HT-29 (cell line): ENCODE measurements around the gene DOCK4. TPM values are rescaled to one million over a fixed set of nuclear protein-coding genes. Genes with fewer than 3 reads are reported as not detected.

ENCODE experiments used
- DNase-seq: peaks from one replicate; pipeline ENCODE4 v3.0.0-alpha.2; 2015; ENCODE audit warnings: low spot score
- total RNA-seq: library from RNA; depleted of rRNA; stranded (reverse); fragments of >200 nt; shearing (Covaris generic); gene quantifications from 2 replicates; pipeline ENCODE4 v1.2.3, GENCODE V29; 2014

Gene DOCK4
- total RNA-seq, 1 experiment from 2014 or later, result 4.9 TPM

DNA sequence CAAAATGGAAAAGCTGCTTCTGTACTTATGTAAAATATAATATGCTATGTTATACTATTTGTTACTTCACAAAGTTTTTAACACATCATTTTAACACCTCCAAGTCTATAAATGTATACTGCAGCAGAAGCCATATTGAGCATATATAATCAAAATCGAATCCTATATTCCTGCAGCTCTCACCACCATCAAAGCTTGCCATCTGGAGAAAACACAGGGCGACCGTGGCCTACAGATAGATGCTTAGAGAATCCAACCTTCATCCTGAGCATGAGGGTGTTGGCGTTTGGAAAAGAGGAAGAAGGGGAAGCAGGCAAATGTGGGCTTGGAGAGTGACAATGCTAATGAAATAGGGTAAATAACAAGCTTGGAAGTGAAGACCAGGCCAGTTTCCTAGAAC lies 385.2 kb downstream of the DOCK4 start:
- DNase-seq, result no peak

DNA sequence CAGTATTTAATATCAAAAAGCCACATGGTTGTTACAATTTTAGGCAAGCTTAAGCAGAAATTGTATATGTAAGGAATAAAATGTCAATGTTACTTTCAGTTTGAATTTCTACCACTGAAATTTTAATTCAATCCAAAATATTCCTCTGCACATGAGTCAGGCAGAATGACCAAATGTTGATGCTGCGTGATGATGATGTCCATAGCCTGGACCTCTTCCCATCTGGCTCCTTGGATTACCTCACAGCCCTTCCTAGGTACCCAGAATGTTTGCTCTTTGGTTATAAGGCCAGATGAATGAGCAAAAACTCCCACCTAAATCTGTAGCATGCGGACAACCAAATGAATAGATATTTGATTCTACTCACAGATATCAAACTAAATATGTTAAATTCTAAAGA lies 385.6 kb downstream of the DOCK4 start:
- no peak for DNase-seq

DNA sequence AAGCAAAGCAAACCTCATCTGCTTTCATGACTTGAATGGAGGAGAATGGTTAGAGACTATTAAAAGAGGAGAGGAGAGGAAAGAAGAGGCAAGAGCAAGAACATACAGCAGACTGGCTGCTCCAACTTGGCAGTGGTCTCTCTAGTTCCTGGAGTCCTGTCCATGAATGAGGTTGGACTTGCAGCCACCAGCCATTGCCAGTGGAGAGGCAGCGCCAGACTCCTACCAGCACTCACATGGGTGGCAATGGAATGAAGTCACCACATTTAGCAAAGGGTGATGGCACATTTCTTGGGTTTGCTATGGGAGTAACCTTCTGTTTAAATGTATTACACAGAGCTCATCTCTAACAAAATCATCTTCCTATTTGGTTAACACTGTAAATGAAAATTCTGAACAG lies 386.1 kb downstream of the DOCK4 start:
- no peak for DNase-seq

DNA sequence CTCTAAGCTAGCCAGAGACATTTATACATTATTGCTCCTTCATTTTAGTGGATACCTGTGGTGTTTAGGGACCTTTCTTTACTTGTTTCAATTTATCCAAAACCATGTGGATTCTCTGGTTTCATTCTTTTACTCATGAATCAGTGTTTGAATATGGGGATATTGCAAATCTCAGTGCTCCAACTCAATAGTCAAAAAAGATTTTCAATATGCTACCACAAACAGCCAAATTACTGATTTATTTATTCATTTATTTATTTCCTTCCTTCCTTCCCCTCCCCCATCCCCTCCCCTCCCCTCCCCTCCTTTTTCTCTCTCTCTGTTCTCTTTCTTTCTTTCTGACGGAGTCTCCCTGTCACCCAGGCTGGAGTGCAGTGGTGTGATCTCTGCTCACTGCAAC lies 390.8 kb downstream of the DOCK4 start:
- DNase-seq, result no peak

DNA sequence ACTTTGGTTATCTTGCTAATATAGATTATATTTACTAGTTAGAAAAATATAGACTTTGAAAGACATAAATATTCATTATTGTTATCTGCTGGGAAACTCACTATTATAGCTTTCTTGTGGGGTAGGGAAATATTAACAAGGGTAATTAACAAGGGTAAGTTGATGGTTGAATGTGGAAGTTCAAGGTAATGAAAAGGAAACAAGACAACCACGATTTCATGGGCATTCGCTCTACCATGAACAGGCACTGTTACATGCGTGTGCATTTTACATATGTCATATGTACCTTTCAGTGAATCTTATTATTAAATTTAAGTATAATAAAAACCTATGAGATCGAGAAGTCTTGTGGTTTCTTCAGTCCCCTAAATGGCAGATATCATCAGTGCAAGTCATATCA lies 392.9 kb downstream of the DOCK4 start:
- no peak for DNase-seq

DNA sequence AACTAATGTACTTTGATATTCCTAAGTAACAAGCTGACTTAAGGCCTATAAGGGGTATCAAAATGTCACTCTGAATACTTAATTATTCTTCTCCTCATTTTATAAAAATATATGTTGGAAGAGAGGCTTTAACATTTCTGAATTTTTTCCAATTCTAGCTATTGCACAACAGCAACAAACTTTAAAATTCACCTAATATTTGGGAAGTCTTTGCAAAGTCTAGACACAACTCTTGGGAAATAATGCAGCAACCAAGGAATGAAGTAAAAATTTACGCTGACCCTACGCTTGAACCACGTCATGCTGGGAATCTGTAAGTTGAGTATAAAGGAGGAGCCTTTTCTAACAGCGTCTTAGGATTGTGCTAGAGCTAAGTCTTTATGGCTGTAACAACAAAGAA lies 400.0 kb downstream of the DOCK4 start:
- no peak for DNase-seq

DNA sequence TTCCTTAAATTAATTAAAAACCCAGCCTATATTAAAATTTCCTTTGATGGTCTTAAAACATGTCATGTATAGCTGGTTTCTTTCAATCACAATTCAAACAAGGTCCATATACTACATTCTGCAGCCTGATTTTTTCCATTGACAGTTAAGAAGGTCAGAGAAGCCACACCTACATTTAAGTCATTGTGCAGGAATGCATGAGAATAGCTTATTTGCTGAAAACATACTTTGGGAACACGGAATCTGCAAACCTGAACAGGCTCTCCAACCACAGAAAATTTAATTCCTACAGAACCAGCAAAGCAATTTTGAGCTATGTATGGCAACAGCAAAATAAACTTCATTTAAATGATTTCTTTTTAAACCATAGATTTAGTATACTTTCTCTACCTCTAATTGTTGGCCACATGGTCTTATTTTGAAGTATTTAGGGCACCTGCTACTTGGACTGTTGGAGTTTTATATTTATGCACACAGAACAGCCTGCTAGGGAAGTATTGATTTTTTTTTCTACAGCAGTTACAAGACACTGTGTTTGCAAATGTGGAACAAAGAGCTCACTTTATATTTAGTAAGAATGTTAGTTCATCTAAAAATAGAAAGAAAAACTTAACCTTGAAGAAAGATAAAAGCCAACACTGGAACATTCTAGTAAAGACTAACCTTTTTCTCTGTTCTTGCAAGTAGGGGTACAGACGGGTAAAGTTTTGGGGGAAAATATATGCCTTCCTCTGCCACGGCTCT lies 403.0 kb downstream of the DOCK4 start:
- no peak for DNase-seq

DNA sequence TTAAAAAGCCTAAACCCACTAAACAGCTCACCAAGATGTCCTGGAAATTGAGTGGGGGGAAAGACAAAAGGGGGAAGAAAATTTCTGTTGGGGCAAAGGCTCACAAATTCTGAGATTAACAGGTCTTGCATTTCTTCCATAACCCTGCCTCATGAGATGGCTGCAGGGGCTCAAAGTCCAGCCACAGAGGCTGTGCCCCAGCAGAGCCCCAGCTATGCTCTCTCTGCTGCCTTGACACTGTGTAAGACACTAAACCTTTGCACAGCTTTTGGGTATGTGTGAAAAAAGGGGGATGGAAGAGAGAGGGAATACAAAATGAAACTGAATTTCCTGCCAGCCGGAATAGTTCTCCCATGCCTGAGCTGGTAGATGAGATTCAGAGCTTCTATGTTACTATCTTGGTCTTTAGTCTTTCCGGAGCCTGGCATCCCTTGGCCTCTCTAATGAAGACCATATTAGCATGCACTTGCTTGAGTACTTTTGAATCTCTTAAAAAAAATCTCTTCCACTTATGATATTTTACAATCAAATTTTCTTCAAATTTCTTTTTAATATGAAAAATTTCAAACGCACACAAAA lies 403.9 kb downstream of the DOCK4 start:
- no peak for DNase-seq

DNA sequence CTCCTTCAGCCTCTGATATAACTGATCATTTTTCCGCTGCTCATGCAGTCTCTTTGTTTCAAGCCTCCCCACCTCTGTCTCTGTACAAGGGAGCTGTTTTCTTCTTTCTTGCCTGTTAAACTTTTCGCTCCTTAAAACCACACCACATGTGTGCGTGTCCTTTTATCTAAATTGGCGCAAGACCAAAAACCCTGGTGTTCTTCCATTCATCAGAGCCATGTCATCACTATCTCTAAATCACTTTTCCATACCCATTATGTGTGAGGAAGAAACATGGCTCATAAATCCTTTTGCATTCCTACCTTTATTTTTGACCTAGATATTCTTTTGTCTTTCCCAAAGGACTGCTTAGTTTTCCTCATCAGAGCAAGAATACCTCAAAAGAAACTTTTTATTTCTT lies 404.9 kb downstream of the DOCK4 start:
- no peak for DNase-seq

DNA sequence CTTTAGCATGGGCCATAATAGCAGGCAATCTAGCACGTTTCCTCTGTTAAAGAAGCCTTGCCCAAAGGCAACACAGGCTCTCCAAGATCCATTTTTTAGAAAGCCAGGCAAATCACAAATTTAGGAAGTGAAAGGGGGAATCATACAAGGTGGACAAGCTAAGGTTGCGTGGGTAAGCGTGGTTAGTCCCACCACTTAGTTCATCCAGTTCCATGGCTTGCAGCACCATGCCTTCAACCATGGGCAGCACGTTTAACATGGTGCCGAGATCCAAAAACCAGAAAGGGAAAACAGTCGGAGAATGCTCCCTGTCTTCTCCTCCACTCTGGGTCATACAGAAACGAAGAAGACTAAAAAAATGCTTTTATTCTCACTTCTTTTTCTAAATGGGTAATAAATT lies 409.5 kb downstream of the DOCK4 start:
- peak; percentile 17 for DNase-seq

DNA sequence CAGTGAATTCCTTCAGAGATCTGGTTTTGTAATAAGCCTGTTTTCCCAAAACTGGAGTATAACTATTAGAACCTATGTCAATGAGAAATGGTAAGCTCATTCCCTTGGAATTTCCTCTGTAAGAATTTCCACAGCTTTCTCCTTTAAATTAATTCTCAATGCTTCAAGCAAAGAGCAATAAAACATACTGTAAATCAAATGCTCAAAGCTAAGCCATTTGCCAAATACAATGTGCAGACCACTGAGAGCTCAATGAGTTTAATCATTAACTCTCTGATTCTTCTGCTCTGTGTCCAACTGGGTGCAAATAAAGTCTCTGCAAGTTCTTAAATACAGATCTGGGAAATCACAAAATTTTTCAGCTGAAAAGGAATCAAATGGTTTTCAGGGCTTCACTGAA lies 416.3 kb downstream of the DOCK4 start:
- no peak for DNase-seq

DNA sequence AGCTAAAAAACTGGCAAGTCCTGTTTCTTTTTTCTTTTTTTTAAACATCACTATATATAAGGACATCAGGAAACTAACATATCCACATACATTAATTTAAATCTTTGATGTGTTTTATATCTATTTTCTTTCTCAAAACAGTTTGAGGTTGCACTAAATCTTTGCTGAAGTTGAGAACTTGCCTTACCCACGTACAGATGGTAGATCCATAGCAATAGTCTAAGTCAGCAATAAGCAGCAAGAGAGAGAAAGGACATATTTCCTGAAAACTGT lies 417.2 kb downstream of the DOCK4 start:
- no peak for DNase-seq

DNA sequence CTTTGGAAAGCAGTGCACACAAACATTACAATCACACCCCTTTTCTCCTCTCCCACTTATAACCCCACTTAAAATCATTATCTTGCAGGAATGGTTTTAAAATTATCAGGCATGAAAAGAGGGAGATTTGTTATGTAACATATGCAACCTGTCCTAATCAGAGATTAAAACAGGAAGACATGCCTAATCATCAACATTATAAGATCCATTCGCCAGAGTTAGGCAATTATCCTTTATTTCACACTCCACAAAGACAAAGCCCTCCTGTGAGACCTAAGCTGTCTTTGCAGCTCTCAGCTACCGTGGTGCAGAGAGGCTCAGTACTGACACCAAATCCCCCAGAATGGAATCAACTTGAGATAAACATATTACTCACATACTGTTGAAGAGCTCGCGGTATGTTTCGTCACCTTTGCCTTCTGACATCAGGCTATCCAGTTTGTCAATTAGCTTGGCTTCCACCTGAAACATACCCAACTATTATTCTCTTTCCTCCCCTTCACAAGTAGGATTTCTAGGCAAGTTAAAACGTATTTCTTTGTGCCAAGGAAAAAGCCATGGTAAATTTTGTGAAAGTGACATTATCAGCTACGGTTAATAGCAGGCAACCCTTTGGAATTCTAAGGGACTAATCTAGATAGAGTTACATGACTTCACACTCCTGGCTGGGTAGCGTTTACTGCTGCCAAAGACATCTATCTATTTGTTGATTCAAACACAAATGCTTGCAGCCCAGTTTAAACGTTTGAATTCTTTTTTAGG lies 417.7 kb downstream of the DOCK4 start:
- DNase-seq, result no peak

DNA sequence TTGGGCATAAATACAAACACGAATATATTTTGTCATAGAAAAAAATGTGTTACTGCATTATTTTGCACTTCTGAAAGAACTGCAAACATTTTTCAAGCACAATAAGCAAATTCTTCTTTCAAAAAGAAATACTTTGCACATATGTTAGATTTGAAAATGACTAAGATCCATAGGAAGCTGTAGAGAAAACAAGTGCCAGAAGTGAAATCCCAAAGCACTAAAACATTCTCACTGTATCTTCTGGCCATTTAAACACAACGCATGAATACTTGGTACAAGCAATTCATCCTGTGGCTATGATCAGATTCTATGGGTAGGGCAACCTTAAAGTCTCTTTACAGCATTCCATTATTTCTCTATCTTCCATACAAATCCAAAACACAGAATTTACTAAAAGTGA lies 418.5 kb downstream of the DOCK4 start:
- no peak for DNase-seq

DNA sequence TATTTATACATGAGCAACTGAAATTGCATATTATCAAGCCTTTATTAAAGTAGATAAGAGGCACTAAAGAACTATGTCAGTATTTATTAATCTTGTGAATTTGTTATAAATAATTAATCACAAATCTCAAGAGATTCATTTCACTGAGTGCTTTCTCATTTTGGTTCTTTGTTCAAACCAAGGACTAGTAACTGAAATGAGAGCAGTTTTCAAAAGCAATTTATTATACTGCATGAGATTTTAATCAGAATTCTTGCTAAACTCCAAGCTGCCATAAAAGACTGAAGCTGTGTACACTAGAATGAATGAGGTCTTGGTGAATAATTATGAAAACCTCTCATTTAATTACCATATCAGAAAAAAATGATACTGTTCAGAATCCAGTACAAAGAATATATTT lies 419.1 kb downstream of the DOCK4 start:
- no peak for DNase-seq

DNA sequence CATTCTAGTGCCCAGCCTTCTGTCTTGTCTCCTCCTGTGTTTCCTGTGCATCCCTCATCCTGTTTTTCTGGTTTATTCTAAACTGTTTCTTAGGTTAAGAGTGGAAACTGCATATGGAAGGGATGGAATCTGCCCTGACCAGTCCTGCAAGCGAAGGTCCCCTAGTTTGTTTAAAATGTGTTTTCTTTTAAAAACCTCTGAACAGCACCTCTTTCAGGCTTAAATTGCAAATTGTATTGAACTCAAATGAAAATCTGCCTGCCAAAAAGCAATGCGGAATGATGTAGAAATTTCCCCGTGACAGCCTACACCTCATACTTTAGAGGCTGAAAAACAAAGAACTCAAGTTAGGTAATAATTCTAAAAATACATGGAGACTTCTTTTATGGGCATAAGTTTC lies 421.1 kb downstream of the DOCK4 start:
- DNase-seq, result peak; percentile 9

DNA sequence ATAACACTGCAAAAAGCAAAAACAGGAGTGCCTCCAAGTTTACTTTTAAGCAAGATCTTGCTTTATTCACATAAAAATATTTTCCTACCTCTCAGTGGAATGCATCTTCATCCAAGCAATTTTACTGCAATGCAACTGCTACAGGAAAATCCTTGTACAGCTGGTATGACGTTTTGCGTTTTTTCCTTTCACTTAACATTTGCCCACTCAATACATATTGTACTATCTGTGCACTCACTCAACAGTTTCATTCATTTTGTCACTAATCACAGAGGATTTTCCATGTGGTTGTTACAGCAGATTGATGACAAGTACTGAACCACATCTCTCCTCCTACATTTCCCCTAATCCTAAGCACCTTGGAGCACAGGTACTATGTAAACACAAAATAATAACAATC lies 421.9 kb downstream of the DOCK4 start:
- DNase-seq, result no peak

DNA sequence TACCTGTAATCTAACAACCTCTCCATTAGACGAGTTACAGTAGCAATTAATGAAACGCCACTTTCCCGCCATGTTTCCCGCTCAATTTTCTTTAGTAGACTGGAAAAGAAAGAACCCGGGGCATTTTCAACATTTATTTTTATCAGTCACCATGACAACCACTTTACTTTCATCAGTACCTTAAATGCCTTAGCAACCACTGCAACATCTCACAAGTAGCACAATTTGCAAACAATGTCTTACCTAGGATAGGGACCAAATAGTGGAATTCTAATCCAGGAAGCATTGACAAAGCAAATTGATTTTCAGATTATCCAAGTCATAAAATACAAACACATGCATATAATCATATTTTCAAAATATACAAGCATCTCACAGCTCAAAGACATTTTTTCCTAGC lies 422.3 kb downstream of the DOCK4 start:
- DNase-seq, result no peak

DNA sequence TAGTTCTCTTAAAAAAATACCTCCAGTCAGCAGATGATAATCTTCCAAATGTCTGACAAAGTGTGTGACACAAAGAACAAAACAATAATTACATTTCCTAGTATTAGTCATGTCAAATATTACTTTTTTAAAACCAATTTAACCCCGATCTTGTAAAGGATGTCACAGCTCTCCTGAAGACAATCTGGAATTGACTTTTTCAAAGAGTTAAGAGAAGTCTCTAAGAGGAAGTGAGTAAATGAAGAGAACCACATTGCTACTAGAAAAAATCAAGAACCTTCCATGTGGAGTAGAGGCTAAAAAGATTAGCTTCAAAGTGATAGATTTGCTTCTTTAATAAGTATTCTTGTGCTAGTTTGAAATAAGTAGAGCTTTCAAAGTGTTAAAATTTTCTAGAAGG lies 425.7 kb downstream of the DOCK4 start:
- DNase-seq, result no peak

DNA sequence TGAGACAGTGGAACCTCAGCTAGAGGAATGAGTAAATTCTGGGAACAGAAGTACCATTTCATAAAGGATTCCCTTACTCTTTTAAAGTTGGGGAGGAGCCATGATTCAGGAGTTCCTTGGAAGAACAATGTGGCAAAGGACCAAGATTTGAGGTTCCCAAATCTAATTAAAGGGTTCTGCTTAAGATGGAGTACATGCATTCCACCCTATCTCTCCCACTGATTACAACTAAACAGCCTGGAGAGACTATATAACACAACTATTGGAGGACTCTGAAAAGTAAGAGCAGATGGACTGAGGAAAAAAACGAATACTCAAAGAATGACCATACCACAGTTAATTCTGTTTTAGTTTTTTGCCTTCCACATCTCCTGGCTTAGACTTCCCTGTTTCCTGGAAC lies 431.0 kb downstream of the DOCK4 start:
- DNase-seq, result no peak

DNA sequence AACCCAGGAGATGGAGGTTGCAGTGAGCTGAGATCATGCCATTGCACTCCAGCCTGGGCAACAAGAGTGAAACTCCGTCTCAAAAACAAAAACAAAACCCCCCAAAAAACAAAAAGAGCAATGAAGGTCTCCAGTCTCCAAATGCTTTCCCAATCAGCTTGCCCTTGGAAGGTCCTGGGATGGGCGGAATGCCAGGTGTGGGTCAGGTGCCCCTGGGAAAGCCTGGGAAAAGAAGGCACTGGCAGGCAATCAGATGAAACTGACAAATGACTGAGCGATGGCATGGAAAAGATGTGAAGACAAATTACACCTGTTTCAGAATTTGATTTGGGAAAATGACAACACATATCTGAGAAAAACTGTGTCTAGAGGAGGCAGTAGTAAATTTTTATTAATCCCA lies 433.5 kb downstream of the DOCK4 start:
- no peak for DNase-seq

DNA sequence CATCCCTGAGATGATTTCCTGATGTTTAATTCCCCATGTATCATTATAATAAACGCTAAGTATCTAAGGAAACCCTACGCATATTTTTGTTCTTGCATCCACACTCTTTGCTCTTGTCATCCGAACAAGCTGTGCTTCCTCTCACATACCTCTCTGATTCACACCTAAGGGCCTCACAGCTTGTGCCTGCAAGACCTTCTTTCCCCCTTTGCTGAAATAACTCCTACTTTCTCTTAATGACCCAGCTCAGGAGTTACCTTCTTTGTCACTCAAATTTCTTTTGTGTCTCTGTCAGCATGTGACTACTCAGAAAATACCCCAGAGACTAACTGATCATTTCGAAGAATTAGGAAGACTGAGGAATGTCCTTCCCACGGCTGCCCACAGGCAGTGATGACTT lies 434.6 kb downstream of the DOCK4 start:
- DNase-seq, result no peak

DNA sequence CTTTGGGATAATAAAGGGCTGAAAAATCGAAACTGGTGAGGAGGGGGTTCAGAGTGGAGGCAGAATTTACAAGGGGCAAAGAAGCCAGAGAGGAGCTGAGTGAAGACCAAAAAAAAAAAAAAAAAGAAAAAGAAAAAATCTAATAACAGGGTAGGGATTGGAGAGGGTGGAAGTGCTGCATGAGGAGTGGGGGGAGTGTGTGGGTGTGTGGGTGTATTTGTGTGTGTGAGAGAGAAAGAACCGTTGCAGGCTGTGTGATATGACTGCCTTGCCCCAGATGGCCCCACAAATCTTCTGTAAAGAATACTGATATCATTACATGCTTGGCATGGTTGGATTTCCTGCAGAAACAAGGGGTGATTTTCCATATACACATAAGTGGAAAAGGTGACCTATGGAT lies 436.1 kb downstream of the DOCK4 start:
- no peak for DNase-seq
